SK-N-SH (cell line): Measurements from ENCODE around the gene PLBD2.

Source experiments
- CHD2 ChIP-seq: fragments of 150-350 bp; IDR thresholded peaks from 2 replicates; pipeline ENCODE4 v1.6.1; 2018; ENCODE audit warnings: low read length; ENCODE audit not compliant: partially characterized antibody
- CTCF ChIP-seq: fragments of 200-600 bp; sonication (generic); IDR thresholded peaks from 2 replicates; pipeline ENCODE4 v1.6.1; 2017; ENCODE audit warnings: antibody characterized with exemption, mild to moderate bottlenecking, moderate library complexity
- EP300 ChIP-seq, 2 experiments: IDR thresholded peaks; 2 replicates each; pipeline versions ENCODE4 v1.4.0 to v1.6.1; 2012; ENCODE audit warnings: borderline replicate concordance in 1 of 2, low read depth in 1 of 2, low read length in 1 of 2
- POLR2AphosphoS5 ChIP-seq: IDR thresholded peaks from 2 replicates; pipeline ENCODE4 v1.6.1; 2012; ENCODE audit warnings: low read depth, low read length
- RAD21 ChIP-seq: IDR thresholded peaks from 2 replicates; pipeline ENCODE4 v1.6.1; 2012; ENCODE audit warnings: mild to moderate bottlenecking, low read length
- RCOR1 ChIP-seq: fragments of 150-350 bp; IDR thresholded peaks from 2 replicates; pipeline ENCODE4 v1.6.1; 2017; ENCODE audit warnings: antibody characterized with exemption, low read length
- REST ChIP-seq: IDR thresholded peaks from 2 replicates; pipeline ENCODE4 v1.6.1; 2012; ENCODE audit warnings: mild to moderate bottlenecking, low read depth, low read length, moderate library complexity

DNA sequence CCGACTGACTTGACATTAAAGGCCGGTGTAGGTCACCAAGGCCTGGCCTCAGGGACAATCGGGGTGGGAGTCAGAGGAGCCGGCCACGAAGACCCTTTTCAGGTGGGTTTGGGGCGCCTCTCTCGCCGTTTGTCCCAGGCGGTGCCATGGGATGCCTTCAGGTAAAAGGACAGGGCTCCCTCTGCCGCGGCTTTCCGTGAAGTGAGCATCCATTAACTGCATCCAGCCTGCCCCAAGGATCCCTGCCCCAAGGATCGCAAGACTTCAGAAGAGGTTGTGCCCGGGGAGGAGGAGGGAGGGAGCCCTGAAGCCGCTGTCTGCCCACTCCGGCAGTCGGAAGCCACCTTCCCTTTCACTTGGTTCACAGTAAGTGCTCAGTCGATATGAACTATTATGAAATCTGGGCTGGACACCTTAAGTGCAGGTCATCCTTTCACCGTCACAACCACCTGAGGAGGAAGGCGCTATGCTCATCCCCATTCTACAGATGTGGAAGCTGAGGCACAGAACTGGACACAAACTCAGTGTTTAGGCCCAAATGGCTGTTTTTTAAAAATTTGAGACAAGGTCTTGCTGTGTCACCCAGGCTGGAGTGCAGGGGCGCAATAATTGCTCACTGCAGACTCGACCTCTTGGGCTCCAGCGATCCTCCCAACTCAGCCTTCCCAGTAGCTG is 44.3 kb downstream of the PLBD2 start:
- TF ChIP-seq CTCF (no peak), CHD2 (no peak), REST (no peak), POLR2AphosphoS5 (no peak), RCOR1 (no peak), RAD21 (no peak), EP300 (IDR thresholded peaks at IDR 0.05; ENCODE audit: borderline replicate concordance in 1 of 2, low read depth in 1 of 2, low read length in 1 of 2) (no peak)
